Left ventricle myocardium inferior (tissue), 1 donor: ENCODE measurements around the gene DNAJA4. TPM values are rescaled to one million over a fixed set of nuclear protein-coding genes. Genes with fewer than 3 reads are reported as not detected.

Experiments used
- DNase-seq: peaks from one replicate; pipeline ENCODE4 v3.0.0-alpha.2; 2020
- H3K27ac ChIP-seq: fragments of 200-600 bp; replicated peaks from 2 replicates; pipeline ENCODE4 v1.8.0; 2021
- H3K27me3 ChIP-seq: fragments of 200-600 bp; 2 replicates; pipeline ENCODE4 v1.8.0; 2021; ENCODE audit warnings: low read depth
- H3K36me3 ChIP-seq: fragments of 200-600 bp; 2 replicates; pipeline ENCODE4 v1.8.0; 2021
- H3K4me1 ChIP-seq: fragments of 200-600 bp; 2 replicates; pipeline ENCODE4 v1.8.0; 2021
- H3K4me3 ChIP-seq: fragments of 200-600 bp; 2 replicates; pipeline ENCODE4 v1.8.0; 2021; ENCODE audit warnings: mild to moderate bottlenecking, moderate library complexity
- H3K9me3 ChIP-seq: fragments of 200-600 bp; replicated peaks from 2 replicates; pipeline ENCODE4 v1.8.0; 2021
- intact Hi-C: fragments of 100-400 bp; cut with micrococcal nuclease; formaldehyde crosslinking; loops from one replicate; pipeline ENCODE4 v1.11.0; 2022
- total RNA-seq: library from RNA; stranded (reverse); fragmentation: NEBNext Ultra II Directional; extraction: Animal tissue kit (Norgen Biotek cat#: 25700); gene quantifications from one replicate; pipeline ENCODE4 v1.2.1, GENCODE V29; 2021
- TF ChIP-seq, protein P1 (sequence below): fragments of 200-600 bp; IDR thresholded peaks from 2 replicates; pipeline ENCODE4 v1.8.0; 2021; ENCODE audit warnings: antibody characterized with exemption, mild to moderate bottlenecking, borderline replicate concordance
- donor health status: DM: no; HTN: yes; CAD: no; lungs with severe emphysema.

The DNAJA4 gene
- total RNA-seq, 1 donor from 2014 or later = 115 TPM

DNA sequence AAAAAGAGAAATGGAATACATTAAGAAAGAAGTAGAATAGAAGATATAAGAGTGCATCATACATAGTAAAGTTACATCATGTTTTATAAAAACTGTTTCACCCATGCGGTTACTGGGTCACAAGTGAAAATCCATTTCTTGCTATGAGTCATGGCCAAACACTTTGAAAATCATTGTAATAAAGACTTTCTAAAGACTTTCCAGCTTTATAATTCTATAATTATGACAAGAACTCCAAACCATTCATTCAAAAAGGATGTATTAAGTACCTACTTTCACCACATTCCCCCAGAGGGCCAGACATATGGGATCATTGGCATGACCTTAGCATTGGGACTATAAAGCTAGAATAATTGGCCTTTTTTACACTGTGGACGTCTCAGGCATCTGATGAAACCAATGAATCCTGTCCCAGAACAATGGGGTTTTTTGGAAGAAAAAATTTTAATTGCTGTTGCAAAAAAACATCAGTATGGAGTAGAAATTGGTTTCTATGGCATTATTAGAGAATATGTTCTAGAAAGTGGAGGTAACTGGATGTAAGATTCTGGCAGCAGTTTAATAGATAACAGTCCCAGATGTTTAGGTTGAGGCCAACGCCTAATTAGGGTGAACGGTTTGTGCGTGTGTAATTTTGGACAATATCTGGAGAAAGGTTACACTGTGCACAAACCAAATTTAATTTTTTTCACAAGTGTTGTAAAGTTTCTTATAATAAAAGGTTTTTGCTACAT lies 38.4 kb downstream of the DNAJA4 start:
- Histone ChIP-seq H3K4me1 (peaks cover 20% of the 10 kb centered on the region), H3K27me3 (peaks cover 41% of the 10 kb centered on the region), H3K9me3 (no peaks in the 10 kb centered on the region), H3K4me3 (no peak overlapping the region), H3K36me3 (no peaks in the 10 kb centered on the region), H3K27ac (no peak overlapping the region)
- intact Hi-C loops = no loop called here
- TF ChIP-seq, protein P1, sequence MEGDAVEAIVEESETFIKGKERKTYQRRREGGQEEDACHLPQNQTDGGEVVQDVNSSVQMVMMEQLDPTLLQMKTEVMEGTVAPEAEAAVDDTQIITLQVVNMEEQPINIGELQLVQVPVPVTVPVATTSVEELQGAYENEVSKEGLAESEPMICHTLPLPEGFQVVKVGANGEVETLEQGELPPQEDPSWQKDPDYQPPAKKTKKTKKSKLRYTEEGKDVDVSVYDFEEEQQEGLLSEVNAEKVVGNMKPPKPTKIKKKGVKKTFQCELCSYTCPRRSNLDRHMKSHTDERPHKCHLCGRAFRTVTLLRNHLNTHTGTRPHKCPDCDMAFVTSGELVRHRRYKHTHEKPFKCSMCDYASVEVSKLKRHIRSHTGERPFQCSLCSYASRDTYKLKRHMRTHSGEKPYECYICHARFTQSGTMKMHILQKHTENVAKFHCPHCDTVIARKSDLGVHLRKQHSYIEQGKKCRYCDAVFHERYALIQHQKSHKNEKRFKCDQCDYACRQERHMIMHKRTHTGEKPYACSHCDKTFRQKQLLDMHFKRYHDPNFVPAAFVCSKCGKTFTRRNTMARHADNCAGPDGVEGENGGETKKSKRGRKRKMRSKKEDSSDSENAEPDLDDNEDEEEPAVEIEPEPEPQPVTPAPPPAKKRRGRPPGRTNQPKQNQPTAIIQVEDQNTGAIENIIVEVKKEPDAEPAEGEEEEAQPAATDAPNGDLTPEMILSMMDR = no peak
- DNase-seq = no peak

DNA sequence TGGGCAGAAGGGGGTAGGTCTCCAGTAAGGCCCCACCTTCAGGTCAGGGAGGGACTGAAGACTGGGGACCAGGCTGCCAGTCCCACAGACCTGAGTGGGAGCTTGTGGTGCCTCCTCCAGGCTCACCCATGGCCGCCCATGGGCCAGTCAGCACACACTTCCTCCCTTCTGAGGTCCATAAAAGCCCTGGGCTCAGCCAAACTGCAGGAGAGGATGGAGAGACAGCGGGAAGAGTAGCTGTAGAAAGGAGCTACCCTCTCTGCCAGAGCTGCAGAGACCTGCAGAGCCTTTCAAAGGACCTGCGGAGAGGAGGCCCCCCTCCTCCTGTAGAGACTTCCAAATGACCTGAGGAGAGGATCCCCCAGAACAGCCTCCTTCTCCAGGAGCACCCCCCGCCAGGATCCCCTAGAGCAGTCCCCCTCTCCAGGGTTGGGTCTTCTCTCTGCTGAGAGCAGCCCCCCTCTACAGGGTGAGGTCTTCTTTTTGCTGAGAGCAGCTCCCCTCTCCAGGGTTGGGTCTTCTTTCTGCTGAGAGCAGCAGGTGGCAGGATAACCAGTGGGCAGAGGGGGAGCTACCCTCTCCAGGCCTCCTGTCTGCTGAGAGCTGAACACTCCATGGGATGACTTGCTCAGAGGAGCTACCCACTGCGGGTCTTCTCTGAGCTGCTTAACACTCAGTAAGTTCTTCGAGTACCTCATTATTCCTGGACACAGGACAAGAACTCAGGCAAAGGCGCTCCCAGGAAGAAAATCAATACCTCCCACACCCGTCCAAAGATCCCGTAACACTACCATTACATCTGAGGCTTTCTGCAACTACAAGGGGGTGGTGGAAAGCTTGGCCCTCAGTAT lies 40.1 kb downstream of the DNAJA4 start:
- Histone ChIP-seq H3K27ac (no peak overlapping the region), H3K36me3 (no peaks in the 10 kb centered on the region), H3K9me3 (no peaks in the 10 kb centered on the region), H3K27me3 (peaks cover 56% of the 10 kb centered on the region), H3K4me1 (peaks cover 4% of the 10 kb centered on the region), H3K4me3 (no peak overlapping the region)
- intact Hi-C loops = loop anchor here (5.0 kb wide), 1 partner anchor 118 kb away; no protein-coding TSS in a partner anchor
- TF ChIP-seq, protein P1 = no peak
- no peak for DNase-seq

DNA sequence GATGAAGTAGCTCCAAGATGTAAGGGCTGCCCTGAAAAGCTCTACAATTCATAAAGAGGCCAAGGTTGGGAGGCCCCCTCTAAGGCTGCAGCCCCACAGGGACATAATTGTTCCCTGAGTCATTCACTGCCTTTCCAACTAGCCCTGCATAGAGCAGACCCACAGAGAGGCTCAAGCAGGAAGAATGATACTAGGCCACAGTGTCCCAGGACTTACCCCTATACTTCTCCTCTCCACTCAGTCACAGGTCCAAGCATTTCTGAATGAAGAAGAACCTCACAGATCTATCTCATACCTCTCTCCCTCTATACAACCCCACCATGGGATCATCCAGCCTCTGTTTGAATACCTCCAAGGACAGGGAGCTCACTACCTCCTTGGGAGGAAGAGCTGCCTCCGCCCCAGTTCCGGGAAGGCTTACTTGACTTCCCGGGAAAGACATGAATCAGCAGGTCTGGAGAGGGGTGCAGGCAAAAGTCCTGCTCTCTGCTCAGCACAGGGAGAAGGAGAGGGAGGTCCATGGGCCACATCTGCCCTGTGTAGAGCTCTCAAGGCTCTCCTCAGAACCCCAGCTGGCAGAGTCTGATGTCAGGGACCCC lies 41.9 kb downstream of the DNAJA4 start:
- intact Hi-C loops = loop anchor here (5.0 kb wide), 1 partner anchor 116 kb away; no protein-coding TSS in a partner anchor
- H3K4me3 ChIP-seq = no peak overlapping the region
- no peaks in the 10 kb centered on the region for H3K4me1 ChIP-seq
- H3K27ac ChIP-seq = no peak overlapping the region
- DNase-seq = no peak
- H3K9me3 ChIP-seq = no peaks in the 10 kb centered on the region
- peaks cover 59% of the 10 kb centered on the region for H3K27me3 ChIP-seq
- H3K36me3 ChIP-seq = no peaks in the 10 kb centered on the region
- TF ChIP-seq, protein P1 = no peak

DNA sequence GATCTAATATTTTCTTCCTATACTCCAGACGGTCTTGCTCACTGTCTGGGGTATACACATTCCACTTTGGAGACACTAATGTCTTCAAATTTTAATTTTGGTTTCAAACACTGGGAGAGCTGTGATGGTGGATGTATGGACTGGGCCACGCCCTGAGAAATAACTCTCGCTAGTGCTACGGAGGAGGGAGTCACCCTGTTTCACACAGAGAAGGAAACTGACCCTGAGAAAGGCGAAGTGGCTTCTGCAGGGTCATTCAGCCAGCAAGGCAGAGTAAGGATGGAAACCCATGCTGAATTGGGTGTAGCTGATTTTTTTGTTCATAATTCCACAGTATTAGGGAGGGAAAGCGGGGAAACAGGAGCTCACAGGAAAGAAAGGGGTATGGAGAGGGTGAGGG lies 43.6 kb downstream of the DNAJA4 start:
- no peak for DNase-seq
- TF ChIP-seq, protein P1 = no peak
- intact Hi-C loops = loop anchor here (5.0 kb wide), 1 partner anchor 114 kb away; no protein-coding TSS in a partner anchor
- Histone ChIP-seq H3K9me3 (no peaks in the 10 kb centered on the region), H3K4me1 (no peaks in the 10 kb centered on the region), H3K27me3 (peaks cover 59% of the 10 kb centered on the region), H3K36me3 (no peaks in the 10 kb centered on the region), H3K4me3 (no peak overlapping the region), H3K27ac (no peak overlapping the region)

DNA sequence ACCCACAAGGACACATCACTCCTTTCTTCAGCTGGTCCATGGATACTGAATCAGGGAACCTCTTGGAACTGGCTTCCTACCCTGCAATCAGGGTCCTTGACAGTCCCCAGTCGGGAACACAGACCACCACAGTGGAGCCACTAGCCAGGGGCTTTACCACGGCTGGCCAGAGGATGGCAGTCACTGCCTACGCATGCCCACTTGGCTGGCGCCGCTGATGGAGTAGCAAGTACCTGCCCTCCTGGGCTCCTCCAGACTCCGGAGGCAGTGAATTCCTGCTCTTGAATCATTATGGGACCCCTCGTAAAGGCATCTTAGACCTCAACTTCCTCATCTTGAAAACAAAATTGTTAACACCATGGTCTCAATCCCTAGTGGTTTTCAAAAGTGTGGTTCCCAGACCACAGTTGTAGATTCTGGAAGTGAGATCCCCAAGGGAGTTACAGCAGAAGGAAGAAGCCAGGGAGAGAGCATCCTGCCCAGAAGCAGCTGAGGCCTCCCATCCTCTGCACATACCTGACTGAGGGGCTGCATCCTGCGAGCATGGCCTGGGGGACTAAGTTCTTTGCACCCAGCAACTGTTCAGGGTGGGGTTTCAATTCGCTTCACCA lies 44.2 kb downstream of the DNAJA4 start:
- Histone ChIP-seq H3K9me3 (no peaks in the 10 kb centered on the region), H3K27ac (no peak overlapping the region), H3K4me1 (no peaks in the 10 kb centered on the region), H3K27me3 (peaks cover 57% of the 10 kb centered on the region), H3K4me3 (no peak overlapping the region), H3K36me3 (no peaks in the 10 kb centered on the region)
- intact Hi-C loops = loop anchor here (5.0 kb wide), 1 partner anchor 114 kb away; no protein-coding TSS in a partner anchor
- DNase-seq = peak; percentile 53
- TF ChIP-seq, protein P1 = peak; percentile 87
